Activated CD4-positive, alpha-beta T cell treated with anti-CD3 and anti-CD28 coated beads for 36 hours (primary cell): ENCODE data around the gene KRTAP9-3. TPM values are rescaled to one million over a fixed set of nuclear protein-coding genes. Genes with fewer than 3 reads are reported as not detected.
"Not testable (repeated sequence)": the region's sequence is repeated elsewhere in the genome, so short reads cannot be mapped to it uniquely, and the experiment has no call there.

Source experiments
- ATAC-seq: fragments of 200-7000 bp; cut with Tn5 transposase; one replicate; pipeline ENCODE4 v1.10.0; 2021; ENCODE audit warnings: mild to moderate bottlenecking, moderate library complexity
- CTCF ChIA-PET: fragments of 350-600 bp; sonication (Branson Sonifier 250); formaldehyde crosslinking; loops from one replicate; lab custom pipeline; 2021; ENCODE audit warnings: antibody characterized with exemption; lab: Charles Lee
- POLR2A ChIA-PET: fragments of 350-600 bp; sonication (Branson Sonifier 250); formaldehyde crosslinking; loops from one replicate; lab custom pipeline; 2021; ENCODE audit warnings: antibody characterized with exemption, inconsistent platforms; lab: Charles Lee
- DNase-seq: peaks from one replicate; pipeline ENCODE4 v3.0.0-alpha.2; 2020
- H3K27ac Mint-ChIP-seq: one replicate; pipeline ENCODE4 v1.8.0; 2021; ENCODE audit warnings: mixed read lengths
- H3K27me3 Mint-ChIP-seq: one replicate; pipeline ENCODE4 v1.8.0; 2021; ENCODE audit warnings: mixed read lengths
- H3K36me3 Mint-ChIP-seq: one replicate; pipeline ENCODE4 v1.8.0; 2021; ENCODE audit warnings: low read depth, mixed read lengths
- H3K4me1 Mint-ChIP-seq: one replicate; pipeline ENCODE4 v1.8.0; 2021; ENCODE audit warnings: mixed read lengths
- H3K4me3 Mint-ChIP-seq: one replicate; pipeline ENCODE4 v1.8.0; 2021; ENCODE audit warnings: mild to moderate bottlenecking, moderate library complexity, mixed read lengths
- H3K9me3 Mint-ChIP-seq: one replicate; pipeline ENCODE4 v1.8.0; 2021; ENCODE audit warnings: low read depth, mixed read lengths
- intact Hi-C, 2 experiments: fragments of 100-400 bp; cut with DNase I in 1 of 2; cut with micrococcal nuclease in 1 of 2; formaldehyde crosslinking; loops; one replicate each; pipeline versions ENCODE4 v1.14.2 to v1.15.1; 2022 to 2024; cut with DNase I, micrococcal nuclease
- total RNA-seq, 2 experiments: library from RNA; stranded (reverse); gene quantifications; one replicate each; pipeline ENCODE4 v1.2.3, GENCODE V29; 2021

The KRTAP9-3 gene, protein sequence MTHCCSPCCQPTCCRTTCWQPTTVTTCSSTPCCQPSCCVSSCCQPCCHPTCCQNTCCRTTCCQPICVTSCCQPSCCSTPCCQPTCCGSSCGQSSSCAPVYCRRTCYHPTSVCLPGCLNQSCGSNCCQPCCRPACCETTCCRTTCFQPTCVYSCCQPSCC
- total RNA-seq, result not detected

- POLR2A ChIA-PET, intact Hi-C loops, ATAC-seq, H3K4me3 Mint-ChIP-seq, H3K36me3 Mint-ChIP-seq, H3K4me1 Mint-ChIP-seq, DNase-seq, H3K9me3 Mint-ChIP-seq, H3K27me3 Mint-ChIP-seq, CTCF ChIA-PET: not testable (repeated sequence)
- H3K27ac Mint-ChIP-seq, result peak within 1 kb of the TSS; percentile 18
Observed at GRCh38 chr17:41232399-41233105, at the start of gene KRTAP9-3. KRTAP9-3 (plus strand) TSS chr17:41232449; CDS start chr17:41232502, 53 bp downstream.

- Mint-ChIP-seq H3K9me3 (no peaks in the 10 kb centered on the region), H3K27ac (no peak within 1 kb of the TSS), H3K4me1 (no peaks in the 10 kb centered on the region), H3K4me3 (no peak within 1 kb of the TSS), H3K36me3 (no peaks in the 10 kb centered on the region), H3K27me3 (peaks cover 4% of the 10 kb centered on the region)
- CTCF ChIA-PET, result interaction anchor here (0.8 kb wide), 1 partner anchor 421 kb away, joined by 3 read pairs; no protein-coding TSS in a partner anchor
- intact Hi-C loops, result no loop called here
- no peak for ATAC-seq
- POLR2A ChIA-PET, result no interaction called here
- DNase-seq, result no peak
Observed at GRCh38 chr17:41184480-41184961, 47.7 kb upstream of the KRTAP9-3 start, which contains the start of gene KRTAP4-1. KRTAP4-1 (minus strand) TSS chr17:41184911; CDS start chr17:41184854, 57 bp downstream.

DNA sequence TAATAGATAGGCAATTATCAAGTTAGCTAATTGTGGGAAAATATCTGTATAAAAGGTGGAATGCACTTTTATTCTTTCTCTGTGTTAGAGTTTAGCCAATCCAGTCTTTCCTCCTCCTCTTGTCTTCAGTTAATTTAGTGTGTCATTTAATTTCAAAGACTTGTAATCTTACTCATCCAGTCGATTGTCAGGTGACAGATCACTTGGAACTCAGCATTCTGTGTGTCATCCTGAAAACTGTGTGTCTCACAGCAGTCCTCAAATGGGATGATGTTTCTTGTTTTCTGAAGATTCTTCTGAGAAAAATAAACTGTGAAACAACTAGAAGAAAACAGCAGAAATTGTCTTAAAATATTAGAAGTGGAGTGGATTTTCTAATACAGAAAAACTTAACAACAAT is 47.2 kb upstream of the KRTAP9-3 start:
- DNase-seq, result no peak
- Mint-ChIP-seq H3K27me3 (peaks cover 4% of the 10 kb centered on the region), H3K27ac (no peak overlapping the region), H3K36me3 (no peaks in the 10 kb centered on the region), H3K4me1 (no peaks in the 10 kb centered on the region), H3K9me3 (no peaks in the 10 kb centered on the region), H3K4me3 (no peak overlapping the region)
- POLR2A ChIA-PET, result no interaction called here
- ATAC-seq, result no peak
- intact Hi-C loops, result no loop called here
- CTCF ChIA-PET, result interaction anchor here (0.8 kb wide), 1 partner anchor 420 kb away, joined by 3 read pairs; no protein-coding TSS in a partner anchor

DNA sequence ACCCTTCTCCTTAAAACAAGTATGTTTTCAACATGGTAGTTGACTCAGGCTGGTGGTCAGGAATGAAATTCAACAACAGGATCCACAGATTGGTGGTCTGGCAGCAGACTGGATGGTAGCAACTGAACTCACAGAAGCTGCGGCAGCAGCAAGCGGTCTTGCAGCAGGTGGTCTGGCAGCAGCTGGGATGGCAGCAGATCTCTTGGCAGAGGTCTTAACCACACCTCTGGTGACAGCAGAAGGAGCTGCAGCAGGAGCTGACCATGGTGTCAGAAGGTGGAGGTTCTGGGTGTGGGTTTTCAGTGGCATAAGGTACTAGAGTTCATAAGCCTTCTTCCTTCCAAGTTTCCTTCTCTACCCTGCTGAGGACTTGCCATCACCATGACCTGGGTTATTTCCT is 45.4 kb upstream of the KRTAP9-3 start:
- POLR2A ChIA-PET, result no interaction called here
- CTCF ChIA-PET, result interaction anchor here (0.7 to 1.7 kb wide), 2 partner anchors 8 to 14 kb away, joined by 3 to 4 read pairs; no protein-coding TSS in a partner anchor
- Mint-ChIP-seq H3K9me3 (no peaks in the 10 kb centered on the region), H3K4me1 (no peaks in the 10 kb centered on the region), H3K27me3 (peaks cover 4% of the 10 kb centered on the region), H3K27ac (no peak overlapping the region), H3K36me3 (no peaks in the 10 kb centered on the region), H3K4me3 (no peak overlapping the region)
- no peak for ATAC-seq
- DNase-seq, result no peak
- intact Hi-C loops, result no loop called here

GRCh38 chr17:41189837-41190318 is 42.4 kb upstream of the KRTAP9-3 start, which contains the start of gene KRTAP9-1:
KRTAP9-1 (plus strand) TSS chr17:41189887; CDS start chr17:41189887, 0 bp downstream.
- H3K4me3 Mint-ChIP-seq, intact Hi-C loops, H3K27ac Mint-ChIP-seq, H3K4me1 Mint-ChIP-seq, POLR2A ChIA-PET, H3K9me3 Mint-ChIP-seq, CTCF ChIA-PET, ATAC-seq, H3K27me3 Mint-ChIP-seq, DNase-seq, H3K36me3 Mint-ChIP-seq: not testable (repeated sequence)

DNA sequence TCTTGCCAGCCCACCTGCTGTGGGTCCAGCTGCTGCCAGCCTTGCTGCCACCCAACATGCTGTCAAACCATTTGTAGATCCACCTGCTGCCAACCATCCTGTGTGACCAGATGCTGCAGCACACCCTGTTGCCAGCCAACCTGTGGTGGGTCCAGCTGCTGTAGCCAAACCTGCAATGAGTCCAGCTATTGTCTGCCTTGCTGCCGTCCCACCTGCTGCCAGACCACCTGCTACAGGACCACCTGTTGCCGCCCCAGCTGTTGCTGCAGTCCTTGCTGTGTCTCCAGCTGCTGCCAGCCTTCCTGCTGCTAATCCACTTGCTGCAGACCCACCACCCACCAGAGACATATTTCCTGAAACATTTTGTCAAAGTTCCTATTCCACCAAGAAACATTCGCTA is 41.9 kb upstream of the KRTAP9-3 start:
- Mint-ChIP-seq H3K4me1 (no peaks in the 10 kb centered on the region), H3K4me3 (no peak overlapping the region), H3K36me3 (peaks cover 3% of the 10 kb centered on the region), H3K9me3 (peaks cover 3% of the 10 kb centered on the region), H3K27ac (no peak overlapping the region), H3K27me3 (peaks cover 4% of the 10 kb centered on the region)
- intact Hi-C loops, result no loop called here
- ATAC-seq (no peak), DNase-seq (no peak)
- ChIA-PET POLR2A (no interaction called here), CTCF (no interaction called here)

DNA sequence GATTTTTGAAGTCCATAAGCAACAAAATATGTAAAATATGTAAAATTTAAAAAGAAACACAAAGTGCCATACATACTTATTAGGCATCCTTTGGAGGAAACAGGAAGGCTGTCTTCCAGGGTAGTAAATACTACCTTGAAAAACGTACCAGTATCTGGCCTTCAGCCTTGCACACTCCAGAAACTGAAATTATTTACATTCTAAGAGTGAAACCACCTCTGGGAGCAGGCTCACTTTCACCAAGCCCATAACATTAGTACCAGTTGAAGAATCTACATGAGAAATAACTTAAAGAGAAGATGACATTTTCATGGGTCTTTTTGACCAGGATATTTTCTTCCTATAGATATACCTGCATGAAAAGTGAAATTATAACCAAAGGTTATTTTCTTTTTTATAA is 36.2 kb upstream of the KRTAP9-3 start:
- intact Hi-C loops, result no loop called here
- Mint-ChIP-seq H3K4me3 (no peak overlapping the region), H3K4me1 (no peaks in the 10 kb centered on the region), H3K27ac (no peak overlapping the region), H3K36me3 (peaks cover 3% of the 10 kb centered on the region), H3K27me3 (no peaks in the 10 kb centered on the region), H3K9me3 (peaks cover 8% of the 10 kb centered on the region)
- CTCF ChIA-PET, result interaction anchor here (1.5 kb wide), 1 partner anchor 14 kb away, joined by 3 read pairs; no protein-coding TSS in a partner anchor
- POLR2A ChIA-PET, result no interaction called here
- DNase-seq (no peak), ATAC-seq (no peak)

DNA sequence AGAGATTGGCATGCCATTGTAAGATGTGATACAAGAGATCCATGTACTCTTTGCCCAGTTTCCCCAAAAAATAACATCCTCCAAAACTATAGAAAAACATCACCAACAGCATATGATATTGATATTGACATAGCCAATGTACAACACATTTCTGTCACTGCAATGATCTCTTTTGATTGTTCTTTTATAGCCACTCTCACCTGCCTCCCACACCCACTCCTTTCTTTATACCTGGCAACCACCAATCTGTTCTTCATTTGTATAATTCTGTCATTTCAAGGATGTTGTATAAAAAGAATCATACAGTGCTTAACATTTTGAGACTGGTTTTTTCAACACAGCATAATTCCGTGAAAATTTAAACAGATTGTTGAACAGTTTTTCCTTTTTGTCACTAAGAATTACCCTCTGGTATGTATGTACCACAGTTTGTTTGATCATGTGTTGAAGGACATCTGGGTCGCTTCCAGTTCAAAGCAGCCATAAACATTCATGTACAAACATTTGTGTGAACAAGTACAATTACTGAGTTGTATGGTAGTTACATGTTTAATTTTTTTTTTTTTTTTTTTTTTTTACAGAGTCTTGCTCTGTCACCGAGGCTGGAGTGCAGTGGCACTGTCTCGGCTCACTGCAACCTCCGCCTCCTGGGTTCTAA is 32.7 kb upstream of the KRTAP9-3 start:
- CTCF ChIA-PET, result no interaction called here
- POLR2A ChIA-PET, result no interaction called here
- Mint-ChIP-seq H3K27ac (no peak overlapping the region), H3K9me3 (peaks cover 5% of the 10 kb centered on the region), H3K4me1 (no peaks in the 10 kb centered on the region), H3K4me3 (no peak overlapping the region), H3K27me3 (no peaks in the 10 kb centered on the region), H3K36me3 (no peaks in the 10 kb centered on the region)
- DNase-seq, result no peak
- ATAC-seq, result no peak
- intact Hi-C loops, result no loop called here

DNA sequence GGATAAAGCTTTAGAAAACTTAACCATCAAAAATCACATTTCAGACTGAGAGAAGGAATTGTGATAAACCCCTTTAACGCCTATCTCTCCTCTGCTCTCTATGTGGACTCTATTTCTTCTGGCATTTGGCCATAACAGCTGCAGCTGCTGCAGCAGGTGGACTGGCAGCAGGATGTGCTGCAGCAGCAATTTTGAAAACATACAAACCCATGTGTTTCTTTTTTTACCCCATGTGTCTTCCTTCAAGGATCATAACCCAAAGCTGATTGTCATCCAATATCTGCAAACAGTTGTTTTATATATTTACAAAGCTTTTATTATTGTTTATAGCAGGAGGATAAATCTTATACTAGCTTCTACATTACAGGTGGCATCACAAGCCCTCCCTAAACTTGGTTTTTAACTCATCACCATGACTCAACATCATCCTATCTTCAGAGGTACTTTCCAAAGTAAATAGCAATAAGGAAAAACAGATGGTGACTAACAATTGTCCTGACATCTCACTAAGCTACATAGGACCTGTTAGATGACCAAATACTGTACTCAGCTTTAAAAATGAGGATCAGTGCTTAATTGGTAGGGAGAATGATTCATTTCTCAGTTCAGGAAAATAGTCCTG is 20.3 kb upstream of the KRTAP9-3 start:
- ChIA-PET CTCF (interaction anchor here (0.6 kb wide), 1 partner anchor 396 kb away, joined by 3 read pairs; no protein-coding TSS in a partner anchor), POLR2A (no interaction called here)
- intact Hi-C loops, result no loop called here
- ATAC-seq (peak; percentile 57), DNase-seq (no peak)
- H3K36me3 Mint-ChIP-seq, result no peaks in the 10 kb centered on the region
- peaks cover 7% of the 10 kb centered on the region for H3K27me3 Mint-ChIP-seq
- H3K9me3 Mint-ChIP-seq, result no peaks in the 10 kb centered on the region
- H3K27ac Mint-ChIP-seq, result no peak overlapping the region
- H3K4me3 Mint-ChIP-seq, result no peak overlapping the region
- peaks cover 8% of the 10 kb centered on the region for H3K4me1 Mint-ChIP-seq

DNA sequence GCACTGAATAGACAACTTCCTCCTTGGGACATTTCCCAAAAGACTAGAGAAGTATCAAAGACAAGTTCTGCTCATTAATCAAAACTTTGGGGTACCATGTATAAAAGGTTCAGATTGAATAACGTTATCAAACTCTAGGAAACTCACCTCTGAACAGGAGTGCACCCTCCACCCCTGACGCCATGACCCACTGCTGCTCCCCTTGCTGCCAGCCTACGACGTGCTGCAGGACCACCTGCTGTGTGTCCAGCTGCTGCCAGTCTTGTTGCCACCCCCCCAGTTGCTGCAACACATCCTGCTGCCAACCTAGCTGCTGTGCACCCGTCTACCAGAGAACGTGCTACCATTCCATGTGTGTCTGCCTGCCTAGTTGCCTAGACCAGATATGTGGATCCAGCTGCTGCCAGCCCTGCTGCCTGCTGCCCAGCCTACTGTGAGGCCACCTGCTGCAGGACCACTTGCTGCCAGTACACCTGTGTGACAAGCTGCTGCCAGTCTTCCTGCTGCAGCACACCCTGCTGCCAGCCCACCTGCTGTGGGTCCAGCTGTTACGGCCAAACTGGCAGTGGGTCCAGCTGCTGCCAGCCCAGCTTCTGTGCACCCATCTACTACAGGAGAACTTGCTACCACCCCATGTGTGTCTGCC is 19.6 kb upstream of the KRTAP9-3 start:
- Mint-ChIP-seq H3K36me3 (no peaks in the 10 kb centered on the region), H3K9me3 (no peaks in the 10 kb centered on the region), H3K27ac (no peak overlapping the region), H3K27me3 (peaks cover 7% of the 10 kb centered on the region), H3K4me3 (no peak overlapping the region), H3K4me1 (peaks cover 8% of the 10 kb centered on the region)
- DNase-seq (no peak), ATAC-seq (no peak)
- POLR2A ChIA-PET, result no interaction called here
- CTCF ChIA-PET, result interaction anchor here (0.6 kb wide), 1 partner anchor 397 kb away, joined by 3 read pairs; no protein-coding TSS in a partner anchor
- intact Hi-C loops, result no loop called here
